Upper lobe of left lung (tissue), 4 donors: Measurements from ENCODE around the gene CELF1.

Experiments
- CTCF ChIP-seq, 6 experiments: fragments of 450-650 bp in 4 of 6; fragments of 200-600 bp in 2 of 6; sonication (generic) in 2 of 6; IDR thresholded peaks; one replicate each; pipeline ENCODE4 v1.5.1; 2016 to 2019; ENCODE audit warnings: antibody characterized with exemption in 6 of 6
- EP300 ChIP-seq, 4 donors: sonication (generic); formaldehyde crosslinking; IDR thresholded peaks; one replicate each; pipeline ENCODE4 v1.5.1; 2017; ENCODE audit warnings: antibody characterized with exemption in 4 of 4, control low read depth in 2 of 4
- POLR2A ChIP-seq, 4 donors: fragments of 450-650 bp; IDR thresholded peaks; one replicate each; pipeline ENCODE4 v1.5.1; 2016 to 2017; ENCODE audit warnings: antibody characterized with exemption in 4 of 4, mild to moderate bottlenecking in 2 of 4
- POLR2AphosphoS5 ChIP-seq, 2 donors: sonication (generic); formaldehyde crosslinking; IDR thresholded peaks; one replicate each; pipeline ENCODE4 v1.5.1; 2017; ENCODE audit warnings: antibody characterized with exemption in 2 of 2

GRCh38 chr11:47498584-47499152 lies 54.3 kb downstream of the CELF1 start:
- no peak for TF ChIP-seq POLR2A (IDR thresholded peaks at IDR 0.05)
- TF ChIP-seq CTCF (IDR thresholded peaks at IDR 0.05), result no peak
- TF ChIP-seq EP300 (IDR thresholded peaks at IDR 0.05), result no peak
- TF ChIP-seq POLR2AphosphoS5 (IDR thresholded peaks at IDR 0.05), result no peak
